K562 (cell line): Measurements from ENCODE around the gene IL17F. TPM values are rescaled to one million over a fixed set of nuclear protein-coding genes. Genes with fewer than 3 reads are reported as not detected.

ENCODE experiments used
- polyA plus RNA-seq, 8 experiments: library from polyadenylated mRNA; depleted of rRNA in 4 of 8; stranded (reverse) in 5 of 8; unstranded in 3 of 8; fragments of >200 nt; fragmentation: Nextera tagmentation in 2 of 8; fragmentation: Illumina TruSeq in 1 of 8; extraction: Ambion mirVana in 2 of 8; extraction: Trizol in 1 of 8; gene quantifications; 2 replicates each; pipeline versions ENCODE4 v1.2.1 to v1.2.3, GENCODE V29; 2011 to 2014; ENCODE audit warnings: inconsistent platforms in 1 of 8, missing spikeins in 1 of 8
- total RNA-seq, 7 experiments: library from RNA; depleted of rRNA in 6 of 7; stranded (reverse); fragments of >200 nt in 6 of 7; fragmentation: Illumina TruSeq in 2 of 7; extraction: Trizol in 2 of 7; gene quantifications; 2 replicates each; pipeline versions ENCODE4 v1.2.1 to v1.2.3, GENCODE V29; 2011 to 2021; ENCODE audit warnings: low replicate concordance in 1 of 7

The IL17F gene
- total and polyA plus RNA-seq, 9 of the 15 experiments (the other 6 are each of a cell fraction or from before 2014, with no cell fraction given), result not detected

Other genes with a start within 250 kb of the IL17F start
- gene PKHD1, start 156.9 kb downstream of the IL17F start, total RNA-seq (2014; rRNA removed), result not detected in 2 replicates
- under 0.01 TPM in 1 of 2 replicates, not detected in the other for gene PKHD1, start 156.9 kb downstream of the IL17F start, total RNA-seq (2014; rRNA removed; fragmentation: Illumina TruSeq; extraction: Trizol)
- gene PKHD1, start 156.9 kb downstream of the IL17F start, total RNA-seq (2015; rRNA removed; fragmentation: Illumina TruSeq; extraction: Trizol), result 0.04 TPM in 1 of 2 replicates, not detected in the other
- gene PKHD1, start 156.9 kb downstream of the IL17F start, total RNA-seq (2021), result 0.02 TPM in 1 of 2 replicates, not detected in the other
- under 0.01 and 0.01 TPM in 2 replicates for gene PKHD1, start 156.9 kb downstream of the IL17F start, polyA plus RNA-seq (2011; rRNA removed)
- 0.01 TPM in 1 of 2 replicates, not detected in the other for gene PKHD1, start 156.9 kb downstream of the IL17F start, polyA plus RNA-seq (2014; fragmentation: Illumina TruSeq; extraction: Trizol)
- not detected for gene PKHD1, start 156.9 kb downstream of the IL17F start, polyA plus RNA-seq (2014; fragmentation: Nextera tagmentation; extraction: Ambion mirVana)
- 0.01 TPM in 1 of 2 replicates, not detected in the other for gene PKHD1, start 156.9 kb downstream of the IL17F start, polyA plus RNA-seq (2014; rRNA removed)
- not detected in 2 replicates for gene IL17A, start 58.1 kb downstream of the IL17F start, total RNA-seq (2014; rRNA removed)
- not detected in 2 replicates for gene IL17A, start 58.1 kb downstream of the IL17F start, total RNA-seq (2014; rRNA removed; fragmentation: Illumina TruSeq; extraction: Trizol)
- gene IL17A, start 58.1 kb downstream of the IL17F start, total RNA-seq (2015; rRNA removed; fragmentation: Illumina TruSeq; extraction: Trizol), result not detected in 2 replicates
- gene IL17A, start 58.1 kb downstream of the IL17F start, total RNA-seq (2021), result not detected in 2 replicates
- gene IL17A, start 58.1 kb downstream of the IL17F start, polyA plus RNA-seq (2011; rRNA removed), result not detected in 2 replicates
- not detected in 2 replicates for gene IL17A, start 58.1 kb downstream of the IL17F start, polyA plus RNA-seq (2014; fragmentation: Illumina TruSeq; extraction: Trizol)
- gene IL17A, start 58.1 kb downstream of the IL17F start, polyA plus RNA-seq (2014; fragmentation: Nextera tagmentation; extraction: Ambion mirVana), result not detected
- gene IL17A, start 58.1 kb downstream of the IL17F start, polyA plus RNA-seq (2014; rRNA removed), result not detected in 2 replicates
- 245 and 270 TPM in 2 replicates for gene MCM3, start 40.2 kb upstream of the IL17F start, total RNA-seq (2014; rRNA removed)
- gene MCM3, start 40.2 kb upstream of the IL17F start, total RNA-seq (2014; rRNA removed; fragmentation: Illumina TruSeq; extraction: Trizol), result 211 and 223 TPM in 2 replicates
- gene MCM3, start 40.2 kb upstream of the IL17F start, total RNA-seq (2015; rRNA removed; fragmentation: Illumina TruSeq; extraction: Trizol), result 250 and 258 TPM in 2 replicates
- gene MCM3, start 40.2 kb upstream of the IL17F start, total RNA-seq (2021), result 187 and 202 TPM in 2 replicates
- gene MCM3, start 40.2 kb upstream of the IL17F start, polyA plus RNA-seq (2011; rRNA removed), result 262 and 272 TPM in 2 replicates
- 222 and 263 TPM in 2 replicates for gene MCM3, start 40.2 kb upstream of the IL17F start, polyA plus RNA-seq (2014; fragmentation: Illumina TruSeq; extraction: Trizol)
- 100 to 1,000 TPM in 1 of 2 experiments, 10 to 100 TPM in 1; 76.1 to 141 TPM for gene MCM3, start 40.2 kb upstream of the IL17F start, polyA plus RNA-seq (2014; fragmentation: Nextera tagmentation; extraction: Ambion mirVana)
- gene MCM3, start 40.2 kb upstream of the IL17F start, polyA plus RNA-seq (2014; rRNA removed), result 238 and 264 TPM in 2 replicates
- gene PAQR8, start 117.7 kb upstream of the IL17F start, total RNA-seq (2014; rRNA removed), result 3.0 and 3.7 TPM in 2 replicates
- 4.3 and 4.7 TPM in 2 replicates for gene PAQR8, start 117.7 kb upstream of the IL17F start, total RNA-seq (2014; rRNA removed; fragmentation: Illumina TruSeq; extraction: Trizol)
- gene PAQR8, start 117.7 kb upstream of the IL17F start, total RNA-seq (2015; rRNA removed; fragmentation: Illumina TruSeq; extraction: Trizol), result 2.9 and 3.2 TPM in 2 replicates
- gene PAQR8, start 117.7 kb upstream of the IL17F start, total RNA-seq (2021), result 5.4 and 7.1 TPM in 2 replicates
- 10.2 and 15.4 TPM in 2 replicates for gene PAQR8, start 117.7 kb upstream of the IL17F start, polyA plus RNA-seq (2011; rRNA removed)
- gene PAQR8, start 117.7 kb upstream of the IL17F start, polyA plus RNA-seq (2014; fragmentation: Illumina TruSeq; extraction: Trizol), result 4.3 and 5.1 TPM in 2 replicates
- 1 to 10 TPM; 1.4 TPM for gene PAQR8, start 117.7 kb upstream of the IL17F start, polyA plus RNA-seq (2014; fragmentation: Nextera tagmentation; extraction: Ambion mirVana)
- gene PAQR8, start 117.7 kb upstream of the IL17F start, polyA plus RNA-seq (2014; rRNA removed), result 3.5 and 3.8 TPM in 2 replicates
- 10.6 and 12.2 TPM in 2 replicates for gene EFHC1, start 175.8 kb upstream of the IL17F start, total RNA-seq (2014; rRNA removed)
- 11.1 and 12.4 TPM in 2 replicates for gene EFHC1, start 175.8 kb upstream of the IL17F start, total RNA-seq (2014; rRNA removed; fragmentation: Illumina TruSeq; extraction: Trizol)
- 9.5 and 10.2 TPM in 2 replicates for gene EFHC1, start 175.8 kb upstream of the IL17F start, total RNA-seq (2015; rRNA removed; fragmentation: Illumina TruSeq; extraction: Trizol)
- gene EFHC1, start 175.8 kb upstream of the IL17F start, total RNA-seq (2021), result 10.8 and 12.0 TPM in 2 replicates
- 24.7 and 31.0 TPM in 2 replicates for gene EFHC1, start 175.8 kb upstream of the IL17F start, polyA plus RNA-seq (2011; rRNA removed)
- gene EFHC1, start 175.8 kb upstream of the IL17F start, polyA plus RNA-seq (2014; fragmentation: Illumina TruSeq; extraction: Trizol), result 14.4 and 14.9 TPM in 2 replicates
- 10 to 100 TPM; 15.7 to 17.2 TPM for gene EFHC1, start 175.8 kb upstream of the IL17F start, polyA plus RNA-seq (2014; fragmentation: Nextera tagmentation; extraction: Ambion mirVana)
- 20.8 and 21.5 TPM in 2 replicates for gene EFHC1, start 175.8 kb upstream of the IL17F start, polyA plus RNA-seq (2014; rRNA removed)